Ovary (tissue), 3 donors: ENCODE measurements around the gene CEP104.

Experiments
- EP300 ChIP-seq: sonication (generic); formaldehyde crosslinking; IDR thresholded peaks from one replicate; pipeline ENCODE4 v1.6.1; 2017; ENCODE audit warnings: antibody characterized with exemption
- TF ChIP-seq, protein P1 (sequence below), 3 donors: fragments of 450-650 bp in 2 of 3; fragments of 200-600 bp in 1 of 3; IDR thresholded peaks; one replicate each; pipeline versions ENCODE4 v1.5.1 to v1.8.0; 2016 to 2022; ENCODE audit warnings: antibody characterized with exemption in 3 of 3, mild to moderate bottlenecking in 1 of 3
- donor health status: DM: no; HTN: no; CAD: no.

GRCh38 chr1:3827813-3828307, 29.2 kb downstream of the CEP104 start:
- TF ChIP-seq, protein P1, sequence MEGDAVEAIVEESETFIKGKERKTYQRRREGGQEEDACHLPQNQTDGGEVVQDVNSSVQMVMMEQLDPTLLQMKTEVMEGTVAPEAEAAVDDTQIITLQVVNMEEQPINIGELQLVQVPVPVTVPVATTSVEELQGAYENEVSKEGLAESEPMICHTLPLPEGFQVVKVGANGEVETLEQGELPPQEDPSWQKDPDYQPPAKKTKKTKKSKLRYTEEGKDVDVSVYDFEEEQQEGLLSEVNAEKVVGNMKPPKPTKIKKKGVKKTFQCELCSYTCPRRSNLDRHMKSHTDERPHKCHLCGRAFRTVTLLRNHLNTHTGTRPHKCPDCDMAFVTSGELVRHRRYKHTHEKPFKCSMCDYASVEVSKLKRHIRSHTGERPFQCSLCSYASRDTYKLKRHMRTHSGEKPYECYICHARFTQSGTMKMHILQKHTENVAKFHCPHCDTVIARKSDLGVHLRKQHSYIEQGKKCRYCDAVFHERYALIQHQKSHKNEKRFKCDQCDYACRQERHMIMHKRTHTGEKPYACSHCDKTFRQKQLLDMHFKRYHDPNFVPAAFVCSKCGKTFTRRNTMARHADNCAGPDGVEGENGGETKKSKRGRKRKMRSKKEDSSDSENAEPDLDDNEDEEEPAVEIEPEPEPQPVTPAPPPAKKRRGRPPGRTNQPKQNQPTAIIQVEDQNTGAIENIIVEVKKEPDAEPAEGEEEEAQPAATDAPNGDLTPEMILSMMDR (IDR thresholded peaks at IDR 0.05), result no peak
- TF ChIP-seq EP300, result no peak
